GM18870 (cell line): ENCODE measurements around the gene FRS2.
"Not testable (repeated sequence)": the region's sequence is repeated elsewhere in the genome, so short reads cannot be mapped to it uniquely, and the experiment has no call there.

ENCODE experiments used
- ATAC-seq: cut with Tn5 transposase; IDR thresholded peaks from one replicate; pipeline ENCODE4 v1.9.1; 2021; ENCODE audit warnings: moderate library complexity; ENCODE audit not compliant: unreplicated experiment

FRS2 gene

GRCh38 chr12:69470189-69471075 lies at the start of gene FRS2:
FRS2 (plus strand) TSS chr12:69470388; CDS start chr12:69569031, 98,643 bp downstream.
- ATAC-seq, result peak; percentile 77

DNA sequence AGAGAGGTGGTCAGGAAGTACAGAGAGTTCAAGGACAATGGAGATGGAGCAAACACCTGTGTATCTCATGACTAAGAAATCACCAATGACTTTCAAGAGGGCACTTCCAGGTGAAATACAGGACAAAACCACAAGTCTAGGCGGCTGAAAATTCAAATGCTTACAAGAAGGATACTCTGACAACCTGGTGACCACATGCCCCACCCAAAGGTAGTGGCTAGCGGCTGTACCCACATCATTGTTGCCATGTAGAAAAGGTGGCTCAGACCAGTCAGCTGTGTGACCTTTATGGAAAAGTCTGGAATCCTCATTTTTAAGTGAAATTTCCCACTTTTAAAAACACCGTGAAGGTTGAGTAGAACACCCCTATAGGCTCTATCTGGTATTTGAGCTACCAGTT lies 48.6 kb upstream of the FRS2 start:
- ATAC-seq, result no peak

GRCh38 chr12:69423037-69423905 lies 46.9 kb upstream of the FRS2 start:
- no peak for ATAC-seq

GRCh38 chr12:69425417-69425816 lies 44.8 kb upstream of the FRS2 start:
- no peak for ATAC-seq

- no peak for ATAC-seq
Observed at GRCh38 chr12:69428351-69429073, 41.7 kb upstream of the FRS2 start.

- no peak for ATAC-seq
Observed at GRCh38 chr12:69430942-69431590, 39.1 kb upstream of the FRS2 start.

DNA sequence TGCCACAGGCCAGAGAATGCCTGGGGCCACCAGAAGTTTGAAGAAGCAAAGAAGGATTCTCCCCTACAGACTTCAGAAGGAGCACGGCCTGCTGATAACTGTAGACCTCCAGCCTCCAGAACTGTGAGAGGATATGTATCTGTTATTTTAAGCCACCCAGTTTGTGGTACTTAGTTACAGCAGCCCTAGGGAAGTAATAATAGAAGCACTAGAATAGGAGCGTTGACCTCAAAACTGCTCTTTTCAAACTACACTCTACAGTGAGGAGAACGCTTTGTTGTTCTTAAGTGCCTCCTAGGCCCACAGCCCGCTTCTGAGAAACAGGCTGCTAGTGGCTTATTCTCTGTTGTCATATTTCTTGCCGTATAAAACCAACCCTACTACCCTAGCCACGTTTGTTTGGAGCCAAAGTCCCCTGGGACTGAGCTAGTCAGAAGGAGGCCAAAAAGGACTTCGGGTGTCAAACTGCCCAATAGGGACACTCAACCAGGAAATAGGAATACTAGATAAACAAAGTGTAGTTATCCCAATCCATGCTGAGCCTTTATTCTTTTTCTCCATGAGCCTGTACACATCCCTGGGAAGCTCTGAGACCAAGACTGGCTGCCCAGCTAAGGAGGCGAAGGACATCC lies 38.5 kb upstream of the FRS2 start:
- ATAC-seq, result no peak

DNA sequence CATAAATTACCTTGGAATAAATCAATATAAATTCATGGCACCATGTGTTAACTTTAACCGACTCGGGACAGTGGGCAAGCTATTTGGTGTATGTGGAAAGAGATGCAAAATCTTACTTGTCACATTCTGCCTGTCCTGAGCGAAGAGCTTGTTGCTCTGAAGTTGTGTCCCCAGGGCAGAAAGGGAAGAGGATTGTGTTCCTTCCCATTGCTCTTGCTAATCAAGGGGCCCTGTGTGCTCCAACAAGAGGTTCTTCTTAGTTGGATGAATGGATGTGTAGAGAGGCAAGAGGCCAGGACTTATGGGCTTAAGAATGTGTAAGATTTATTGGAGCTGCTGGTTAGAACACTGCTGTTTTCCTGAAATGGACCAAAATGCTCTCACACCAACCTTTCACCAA lies 36.5 kb upstream of the FRS2 start:
- ATAC-seq, result no peak

DNA sequence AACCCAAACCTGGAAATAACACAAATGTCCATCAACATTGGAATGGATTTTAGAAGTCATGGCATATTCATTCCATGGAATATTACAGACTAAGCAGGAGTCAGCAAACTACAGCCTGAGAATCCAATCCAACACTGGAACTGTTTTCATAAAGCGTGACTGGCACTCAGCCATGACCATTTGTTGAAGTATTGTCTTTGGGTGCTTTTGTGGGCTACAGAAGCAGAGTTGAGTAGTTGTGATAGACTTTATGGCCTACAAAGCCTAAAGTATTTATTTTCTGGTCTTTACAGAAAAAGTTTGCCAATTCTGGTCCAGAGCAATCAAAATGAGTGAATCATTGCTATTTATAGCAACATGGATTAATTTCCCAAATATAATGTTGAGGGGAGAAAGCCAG lies 34.5 kb upstream of the FRS2 start:
- no peak for ATAC-seq

DNA sequence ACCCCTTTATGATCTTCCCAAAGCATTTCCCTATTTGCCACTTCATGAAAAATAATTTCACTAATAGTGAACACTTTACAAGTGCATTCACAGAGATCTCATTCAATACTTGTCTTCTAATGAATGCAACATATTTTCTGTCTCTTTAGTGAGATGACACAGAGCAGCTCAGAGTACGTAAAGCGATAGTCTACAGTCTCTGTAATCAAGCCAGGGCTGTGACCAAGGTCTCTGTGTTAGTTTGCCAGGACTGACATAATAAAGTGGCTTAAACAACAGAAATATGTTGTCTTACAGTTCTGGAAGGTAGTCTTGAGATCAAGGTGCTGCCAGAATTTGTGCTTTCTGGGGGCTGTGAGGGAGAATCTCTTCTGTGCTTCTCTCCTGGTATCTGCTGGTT lies 33.1 kb upstream of the FRS2 start:
- ATAC-seq, result no peak

- ATAC-seq, result no peak
Observed at GRCh38 chr12:69438539-69438938, 31.6 kb upstream of the FRS2 start.

- ATAC-seq, result no peak
Observed at GRCh38 chr12:69440016-69440415, 30.2 kb upstream of the FRS2 start.

DNA sequence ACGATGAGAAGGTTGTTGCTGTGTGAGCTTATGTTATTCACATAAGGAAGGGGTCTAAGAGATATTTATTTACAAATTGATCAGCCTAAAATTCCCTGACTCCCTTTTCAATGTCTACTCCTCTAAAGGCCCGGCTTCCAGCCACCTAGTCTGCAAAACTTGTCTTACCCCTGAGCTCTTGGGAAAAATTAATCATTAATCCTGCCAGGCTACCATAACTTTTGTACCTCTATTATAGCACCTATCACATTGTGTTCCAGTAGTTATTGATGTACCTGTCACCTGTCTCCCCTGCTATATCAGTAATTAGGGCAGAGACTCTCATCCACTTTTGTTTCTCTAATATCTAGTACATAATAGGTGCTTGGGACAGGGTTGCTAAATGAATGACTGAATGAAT lies 29.3 kb upstream of the FRS2 start:
- no peak for ATAC-seq

DNA sequence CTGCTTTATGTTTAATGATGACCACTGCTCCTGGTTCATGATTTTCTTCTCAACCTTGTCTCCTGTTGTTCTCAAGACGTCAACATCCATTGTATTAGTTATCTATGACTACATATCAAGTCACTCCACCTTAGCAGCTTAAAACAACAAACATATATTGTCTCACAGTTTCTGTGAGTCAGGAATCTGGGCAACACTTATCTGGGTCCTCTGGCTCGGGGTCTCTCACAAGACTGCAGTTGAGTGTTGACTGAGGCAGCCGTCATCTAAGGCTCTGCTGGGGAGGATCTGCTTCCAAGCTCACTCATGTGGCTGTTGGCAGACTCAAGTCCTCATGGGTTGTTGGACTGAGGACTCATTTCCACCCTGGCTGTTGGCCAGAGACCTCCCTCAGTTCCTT lies 27.3 kb upstream of the FRS2 start:
- no peak for ATAC-seq

GRCh38 chr12:69443916-69444315 lies 26.3 kb upstream of the FRS2 start:
- no peak for ATAC-seq

- ATAC-seq, result no peak
Observed at GRCh38 chr12:69447892-69448291, 22.3 kb upstream of the FRS2 start.

DNA sequence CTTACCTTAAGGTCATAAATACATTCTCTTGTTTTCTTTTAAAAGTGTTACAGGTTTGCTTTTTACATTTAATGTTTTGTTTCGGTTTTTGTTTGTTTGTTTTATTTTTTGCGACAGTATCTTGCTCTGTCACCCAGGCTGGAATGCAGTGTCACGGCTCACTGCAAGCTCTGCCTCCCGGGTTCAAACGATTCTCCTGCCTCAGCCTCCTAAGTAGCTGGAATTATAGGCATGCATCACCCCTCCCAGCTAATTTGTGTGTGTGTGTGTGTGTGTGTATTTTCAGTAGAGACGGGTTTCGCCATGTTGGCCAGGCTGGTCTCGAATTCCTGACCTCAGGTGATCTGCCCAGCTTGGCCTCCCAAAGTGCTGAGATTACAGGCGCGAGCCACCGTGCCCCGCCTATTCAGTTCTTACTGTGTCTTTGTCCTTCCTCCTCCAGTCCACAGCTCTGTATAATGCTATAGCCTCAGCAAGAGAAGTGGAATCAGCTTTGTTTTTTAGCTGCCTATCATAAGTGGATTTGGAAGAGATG lies 17.5 kb upstream of the FRS2 start:
- not testable (repeated sequence) for ATAC-seq

- ATAC-seq, result no peak
Observed at GRCh38 chr12:69456239-69456638, 13.9 kb upstream of the FRS2 start.

GRCh38 chr12:69457433-69457832 lies 12.8 kb upstream of the FRS2 start:
- no peak for ATAC-seq

DNA sequence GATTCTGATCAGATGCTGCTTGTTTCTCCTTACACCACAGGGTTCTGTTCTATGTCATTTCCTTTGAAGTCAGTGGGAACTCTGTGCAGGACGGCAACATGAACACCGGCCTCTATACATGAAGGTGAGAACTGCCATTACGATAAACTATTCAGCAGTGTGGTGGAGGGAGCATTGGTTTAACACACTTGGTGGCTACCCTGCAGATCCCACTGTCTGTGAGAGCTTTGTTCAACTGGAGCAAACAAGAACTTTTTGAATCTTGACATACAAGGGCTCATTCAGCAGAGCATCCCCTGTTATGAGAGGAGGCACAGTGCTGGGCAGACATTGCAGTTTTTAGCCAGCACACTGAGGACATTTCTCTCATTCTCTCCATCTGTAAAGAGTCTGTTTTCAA lies 10.7 kb upstream of the FRS2 start:
- no peak for ATAC-seq
